HG03025 (cell line): ENCODE measurements around the gene TPO.
"Not testable (repeated sequence)": the region's sequence is repeated elsewhere in the genome, so short reads cannot be mapped to it uniquely, and the experiment has no call there.

ENCODE experiments used
- ATAC-seq: cut with Tn5 transposase; IDR thresholded peaks from one replicate; pipeline ENCODE4 v1.9.1; 2021; ENCODE audit warnings: mild to moderate bottlenecking, moderate library complexity; ENCODE audit not compliant: unreplicated experiment, low FRiP score

Gene TPO

DNA sequence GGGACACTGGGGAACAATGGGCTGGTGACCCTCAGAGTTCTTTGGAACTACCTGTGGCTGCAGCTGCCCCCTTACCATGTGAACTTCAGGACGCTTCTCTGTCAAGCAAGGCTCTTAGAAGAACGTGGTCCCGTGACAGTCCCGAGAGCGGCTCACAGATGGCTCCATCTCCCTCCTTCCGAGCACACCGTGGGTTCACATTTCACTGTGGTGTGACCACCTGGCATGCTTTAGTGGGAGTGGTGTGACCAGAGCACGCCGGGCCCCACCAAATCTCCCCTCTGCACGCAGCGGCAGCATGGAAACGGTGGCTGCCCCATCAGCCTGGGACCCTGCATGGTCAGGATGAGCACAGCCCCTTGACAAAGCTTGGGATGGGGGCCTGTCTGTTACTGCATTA is 9.7 kb upstream of the TPO start:
- ATAC-seq: no peak

DNA sequence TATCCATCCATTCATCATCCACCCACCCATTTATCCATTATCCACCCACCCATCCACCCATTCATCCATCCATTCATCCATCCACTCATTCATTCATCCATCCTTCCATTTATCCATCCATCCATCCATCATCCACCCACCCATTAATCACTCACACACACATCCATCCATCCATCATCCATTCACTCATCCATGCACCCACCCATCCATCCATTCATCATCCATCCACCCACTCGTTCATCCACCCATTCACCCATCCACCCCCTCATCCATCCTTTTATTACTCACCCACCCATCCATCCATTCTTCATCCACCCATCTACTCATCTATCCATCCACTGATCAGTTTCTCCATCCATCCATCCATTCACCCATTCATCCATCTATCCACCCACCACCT is 8.1 kb upstream of the TPO start:
- ATAC-seq: no peak

DNA sequence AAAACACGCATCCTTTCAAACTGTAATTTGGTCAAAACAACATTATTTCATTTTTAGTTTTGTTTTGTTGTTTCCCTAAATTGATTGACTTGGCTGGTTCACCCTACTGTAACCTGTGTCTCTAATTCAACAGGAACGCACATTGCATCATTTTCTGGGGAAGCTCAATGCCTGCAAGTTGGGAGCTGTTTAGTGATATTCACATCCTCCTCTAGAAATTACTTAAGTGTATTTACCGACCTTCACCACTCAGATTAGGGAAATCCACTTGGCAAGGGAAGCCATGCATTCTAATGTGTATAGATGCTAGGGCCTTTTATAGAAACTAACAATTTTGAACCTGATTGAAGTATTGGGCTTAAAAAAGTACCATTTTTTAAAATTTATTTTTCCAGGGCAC is 7.3 kb upstream of the TPO start:
- ATAC-seq: no peak

DNA sequence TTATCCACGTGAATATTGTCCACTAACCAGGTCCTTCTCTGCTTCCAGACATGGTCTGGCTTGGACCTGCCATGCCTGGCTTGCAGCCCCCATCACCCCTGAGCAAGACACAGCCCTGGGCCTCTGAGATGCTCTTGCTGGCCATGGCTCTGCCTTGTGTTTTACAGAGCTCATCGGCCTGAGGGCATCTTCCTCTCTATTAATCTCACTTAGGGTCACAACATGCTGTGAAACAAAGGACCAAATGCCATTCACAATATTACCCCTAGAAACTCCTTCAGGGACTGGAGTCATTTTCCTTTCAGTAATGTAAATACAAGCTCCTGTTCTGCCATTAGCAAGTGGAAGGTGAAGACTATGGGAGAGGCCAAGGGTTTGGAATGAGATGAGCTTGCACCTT is 6.8 kb upstream of the TPO start:
- ATAC-seq: no peak

DNA sequence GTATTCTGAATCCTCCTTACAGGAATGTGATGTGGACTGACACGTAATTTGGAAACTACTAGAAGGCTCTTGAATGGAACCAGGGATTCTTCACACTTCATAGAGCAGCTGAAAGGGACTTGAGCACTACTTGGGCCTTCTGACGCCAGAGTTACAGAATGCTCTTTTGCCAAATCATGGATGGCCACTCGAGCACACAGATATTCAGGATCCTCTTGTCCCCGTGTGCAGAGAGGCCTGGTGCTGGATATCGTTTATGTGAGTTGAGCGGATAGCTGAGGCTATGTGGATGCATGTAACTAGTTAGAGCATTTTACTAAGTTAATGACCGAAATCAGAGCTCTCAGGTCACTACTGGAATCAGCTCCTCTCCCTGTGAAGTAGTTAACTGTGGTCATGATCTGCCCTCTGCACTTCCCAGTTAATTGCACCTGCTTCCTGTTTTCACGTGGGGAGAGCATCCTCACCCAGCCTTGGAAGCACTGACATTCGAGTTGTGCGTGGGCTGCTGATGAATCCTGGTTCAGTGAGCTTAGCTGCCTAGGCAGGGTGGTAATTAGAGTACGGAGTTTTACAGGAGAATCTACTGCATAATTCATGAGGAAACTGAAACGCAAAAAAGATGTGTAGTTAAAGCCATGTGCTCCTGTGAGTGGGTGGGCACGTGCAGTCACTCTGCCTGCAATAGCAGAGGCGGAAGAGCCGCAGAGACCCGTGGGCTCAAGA is 5.2 kb upstream of the TPO start:
- no peak for ATAC-seq

DNA sequence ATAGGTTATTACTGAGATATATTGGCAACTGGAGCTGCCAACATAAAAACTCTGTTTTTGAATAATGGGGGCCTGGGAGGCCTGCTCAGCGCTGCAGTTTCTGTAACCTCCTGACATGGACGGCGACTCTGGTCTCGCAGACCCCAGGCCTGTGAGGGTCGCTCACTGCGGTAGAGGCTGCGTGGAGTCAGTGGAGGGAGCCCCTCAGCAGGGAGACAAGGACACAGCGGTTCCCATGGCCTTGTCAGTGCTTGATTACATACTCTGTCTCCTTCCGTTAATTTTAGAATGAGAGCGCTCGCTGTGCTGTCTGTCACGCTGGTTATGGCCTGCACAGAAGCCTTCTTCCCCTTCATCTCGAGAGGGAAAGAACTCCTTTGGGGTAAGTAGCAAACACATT is 858 bp downstream of the TPO start:
- ATAC-seq: no peak

DNA sequence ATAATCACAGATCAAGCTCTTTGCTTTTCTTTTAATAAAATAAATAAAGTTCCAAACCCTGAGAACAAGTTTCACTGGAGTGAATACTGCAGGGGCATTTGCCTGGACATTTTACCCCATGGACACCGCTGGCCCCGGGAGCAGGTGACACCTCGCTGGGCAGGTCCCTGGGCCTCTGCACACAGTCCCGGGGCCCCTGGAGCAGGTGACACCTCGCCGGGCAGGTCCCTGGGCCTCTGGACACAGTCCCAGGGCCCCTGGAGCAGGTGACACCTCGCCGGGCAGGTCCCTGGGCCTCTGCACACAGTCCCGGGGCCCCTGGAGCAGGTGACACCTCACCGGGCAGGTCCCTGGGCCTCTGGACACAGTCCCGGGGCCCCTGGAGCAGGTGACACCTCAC is 1.6 kb downstream of the TPO start:
- ATAC-seq: not testable (repeated sequence)

DNA sequence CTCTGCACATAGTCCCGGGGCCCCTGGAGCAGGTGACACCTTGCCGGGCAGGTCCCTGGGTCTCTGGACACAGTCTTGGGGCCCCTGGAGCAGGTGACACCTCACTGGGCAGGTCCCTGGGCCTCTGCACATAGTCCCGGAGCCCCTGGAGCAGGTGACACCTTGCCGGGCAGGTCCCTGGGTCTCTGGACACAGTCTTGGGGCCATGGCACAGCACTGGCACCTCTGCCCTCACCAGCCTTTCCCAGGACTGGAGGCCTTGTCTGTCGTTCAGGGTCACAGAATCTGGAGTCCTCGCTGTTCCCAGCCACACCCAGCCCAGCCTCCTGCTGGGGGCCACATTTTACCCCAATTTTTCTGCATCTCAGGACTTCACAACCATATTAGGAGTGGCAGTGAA is 2.2 kb downstream of the TPO start:
- no peak for ATAC-seq

DNA sequence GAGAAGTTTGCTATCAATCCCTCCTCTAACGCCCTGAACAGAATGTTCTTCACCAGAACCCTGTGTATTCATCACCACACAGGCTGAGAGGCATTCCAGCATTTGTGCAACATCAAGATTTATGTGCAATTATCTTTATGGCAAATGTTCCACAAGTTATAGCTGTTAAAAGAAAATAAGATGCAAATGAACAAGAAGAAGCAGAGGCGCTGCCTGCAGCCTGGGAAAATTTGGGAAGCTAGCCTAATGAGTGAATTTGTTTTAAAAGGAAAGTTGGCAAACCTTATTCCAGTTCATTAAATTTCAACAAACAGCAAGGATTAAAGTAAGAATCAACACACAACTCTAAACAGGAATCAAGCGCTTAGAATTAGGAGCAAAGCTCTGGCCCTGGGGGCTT is 5.3 kb downstream of the TPO start:
- no peak for ATAC-seq

DNA sequence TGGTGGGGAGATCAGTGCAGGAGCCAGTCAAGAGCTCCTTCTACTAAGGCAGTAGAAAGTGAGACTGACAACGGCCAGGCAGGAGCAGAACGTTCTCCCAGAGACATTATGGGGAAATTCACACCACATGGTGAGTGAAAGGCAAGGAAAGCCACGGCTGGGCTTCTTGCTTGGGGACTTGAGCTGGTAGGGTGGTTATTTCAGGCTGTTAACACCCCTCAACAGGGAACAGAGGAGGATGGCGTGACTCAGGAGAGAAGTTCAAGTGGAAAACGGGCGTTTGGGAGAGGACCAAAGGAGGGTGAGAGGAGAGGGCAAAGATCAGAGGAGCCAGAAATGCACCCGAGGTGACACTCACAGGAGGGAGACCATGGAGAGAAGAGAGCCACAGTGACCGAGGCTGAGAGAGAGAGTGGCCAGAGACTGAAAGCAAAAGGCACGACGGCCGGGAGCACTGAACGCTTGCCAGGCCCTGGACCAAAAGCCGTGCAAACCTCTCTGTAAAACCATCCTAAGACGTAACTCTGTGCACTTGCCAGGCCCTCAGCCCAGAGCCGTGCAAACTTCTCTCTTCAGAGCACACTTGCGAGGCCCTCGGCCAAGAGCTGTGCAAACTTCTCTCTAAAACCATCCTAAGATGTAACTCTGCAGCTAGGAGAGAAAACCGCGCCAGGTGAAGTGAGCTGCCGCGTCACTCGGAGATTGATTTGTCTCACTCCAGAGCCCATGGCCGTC is 7.7 kb downstream of the TPO start:
- no peak for ATAC-seq

DNA sequence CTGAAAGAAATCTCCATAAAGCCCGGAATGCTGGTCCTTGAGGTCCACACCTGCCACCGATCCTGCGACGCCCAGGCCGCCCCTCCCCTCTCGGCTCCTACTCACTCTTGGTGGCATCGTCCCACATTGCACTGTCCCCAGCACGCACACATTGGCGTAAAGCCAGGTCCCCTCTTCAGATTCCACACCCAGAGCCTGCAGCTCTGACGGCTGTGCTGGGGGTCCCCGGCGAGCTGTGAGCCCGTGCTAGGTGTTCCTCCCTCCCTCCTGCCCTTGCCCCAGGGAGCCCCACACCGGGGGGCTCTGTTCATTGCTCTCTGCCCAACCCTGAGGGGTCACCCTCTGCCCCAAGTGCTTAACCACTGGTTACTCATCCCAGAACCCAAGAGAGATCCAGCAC is 8.5 kb downstream of the TPO start:
- ATAC-seq: no peak

DNA sequence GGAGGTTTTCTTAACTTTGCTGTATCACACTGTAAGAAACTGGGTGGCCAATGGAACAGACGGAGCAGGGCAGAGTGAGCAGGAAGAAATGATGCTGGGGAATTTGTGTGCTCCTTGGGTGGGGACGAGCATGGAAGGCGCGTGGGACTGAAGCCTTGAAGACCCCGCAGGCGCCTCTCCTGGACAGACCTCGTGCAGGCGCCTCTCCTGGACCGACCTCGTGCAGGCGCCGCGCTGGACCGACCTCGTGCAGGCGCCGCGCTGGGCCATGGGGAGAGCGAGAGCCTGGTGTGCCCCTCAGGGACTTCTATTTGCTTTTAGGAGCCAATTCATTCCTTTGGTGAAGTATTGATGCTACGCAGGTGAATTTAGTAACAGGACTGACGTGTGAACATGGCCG is 8.9 kb downstream of the TPO start:
- ATAC-seq: no peak

DNA sequence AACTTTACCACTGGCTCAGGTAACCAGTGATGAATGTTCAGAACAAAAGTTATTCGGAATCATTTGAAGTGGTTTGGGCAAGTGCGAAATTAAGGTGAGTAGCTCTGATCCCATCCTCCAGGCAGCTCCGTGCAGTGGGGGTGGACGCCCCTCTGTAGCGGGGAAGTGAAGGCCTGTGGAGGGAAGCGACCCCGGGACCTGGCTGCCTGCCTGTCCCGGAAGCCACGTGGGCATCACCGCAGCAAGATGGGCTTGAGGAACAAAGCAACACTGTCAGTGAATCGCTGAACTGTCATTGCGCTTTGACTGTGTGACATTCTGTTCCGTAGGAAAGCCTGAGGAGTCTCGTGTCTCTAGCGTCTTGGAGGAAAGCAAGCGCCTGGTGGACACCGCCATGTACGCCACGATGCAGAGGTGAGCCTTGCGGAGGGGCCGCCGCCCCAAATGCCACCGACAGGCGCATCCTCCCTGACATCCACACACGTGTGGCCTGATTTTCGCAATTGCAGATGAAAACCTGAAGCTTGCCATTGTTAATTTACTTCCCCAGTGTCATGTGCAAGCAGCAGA is 9.5 kb downstream of the TPO start:
- ATAC-seq: no peak

DNA sequence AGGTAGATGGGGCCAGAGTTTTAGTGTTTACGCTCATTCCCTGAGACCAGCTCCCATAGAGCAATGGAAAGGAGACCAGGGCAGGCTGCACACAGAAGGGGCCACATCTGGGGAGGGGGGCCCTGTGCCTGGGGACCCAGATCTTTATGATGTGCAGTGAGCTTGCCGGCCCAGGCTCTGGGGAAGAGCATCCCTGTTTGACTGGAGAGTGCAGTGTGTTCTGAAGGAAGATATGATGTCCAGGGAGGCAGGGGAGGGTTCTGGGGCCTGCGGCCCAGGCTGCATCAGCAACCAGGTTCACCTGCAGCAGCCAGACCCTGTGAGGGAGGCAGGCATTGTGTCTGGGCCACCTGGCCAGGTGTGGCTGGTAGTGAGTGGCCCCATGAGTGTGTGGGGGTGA is 13.8 kb downstream of the TPO start:
- no peak for ATAC-seq

DNA sequence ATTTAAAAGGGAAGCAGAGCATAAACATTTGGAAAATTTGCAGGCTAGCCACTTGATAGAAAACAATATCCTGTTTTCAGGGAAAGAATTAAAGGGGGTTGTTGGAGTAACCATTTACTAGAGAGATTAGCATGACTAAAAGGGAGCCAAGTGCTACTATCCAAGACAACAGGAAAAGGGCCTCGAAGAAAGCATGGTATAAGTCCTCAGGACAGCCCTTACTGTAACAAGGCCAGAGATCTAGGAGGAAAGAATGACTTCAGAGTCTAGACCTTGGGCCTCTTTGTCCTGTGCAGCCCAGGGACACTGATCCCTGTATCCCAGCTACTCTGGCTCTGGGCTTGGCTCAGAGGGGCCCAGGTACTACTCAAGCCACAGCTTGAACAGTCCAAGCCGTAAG is 16.6 kb downstream of the TPO start:
- no peak for ATAC-seq

DNA sequence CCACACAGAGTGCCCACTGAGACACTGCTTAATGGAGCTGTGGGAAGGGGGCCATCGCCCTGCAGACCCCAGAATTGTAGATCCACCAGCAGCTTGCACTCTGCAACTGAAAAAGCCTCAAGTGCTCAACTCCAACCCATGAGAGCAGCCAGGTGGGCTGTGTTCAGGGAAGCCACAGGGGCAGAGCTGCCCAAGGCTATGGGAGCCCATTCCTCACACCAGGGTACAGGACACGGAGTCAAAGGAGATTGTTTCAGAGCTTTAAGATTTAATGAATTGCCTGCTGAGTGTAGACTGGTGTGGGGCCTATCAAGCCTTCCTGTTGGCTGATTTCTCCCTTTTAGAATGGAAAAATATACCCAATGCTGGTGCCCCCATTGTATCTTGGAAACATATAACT is 17.2 kb downstream of the TPO start:
- no peak for ATAC-seq

DNA sequence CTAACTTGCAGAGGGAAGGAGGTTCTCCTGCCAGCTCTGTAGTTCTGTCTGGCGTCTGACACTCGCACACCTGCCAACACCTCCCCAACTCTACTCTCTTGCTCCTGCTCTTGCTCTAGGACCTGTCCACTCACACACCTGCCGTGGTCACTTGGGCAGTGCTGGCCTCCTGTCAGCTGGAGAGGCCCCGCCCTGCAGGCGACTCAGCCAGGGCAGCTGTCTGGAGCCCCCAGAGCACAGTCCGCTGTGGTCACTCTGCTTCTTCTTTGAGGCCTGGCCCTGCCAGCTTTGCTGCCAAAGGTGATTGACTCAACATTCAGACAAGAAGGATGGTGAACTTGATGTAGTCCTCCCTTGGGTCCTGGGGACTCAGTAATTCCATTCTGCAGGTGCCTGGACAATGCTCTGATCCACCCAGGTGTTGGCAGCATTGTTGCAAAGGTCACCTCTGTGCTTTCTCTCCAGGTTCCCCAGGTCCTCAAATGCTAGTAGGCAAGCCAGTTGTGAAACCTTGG is 18.7 kb downstream of the TPO start:
- ATAC-seq: no peak

DNA sequence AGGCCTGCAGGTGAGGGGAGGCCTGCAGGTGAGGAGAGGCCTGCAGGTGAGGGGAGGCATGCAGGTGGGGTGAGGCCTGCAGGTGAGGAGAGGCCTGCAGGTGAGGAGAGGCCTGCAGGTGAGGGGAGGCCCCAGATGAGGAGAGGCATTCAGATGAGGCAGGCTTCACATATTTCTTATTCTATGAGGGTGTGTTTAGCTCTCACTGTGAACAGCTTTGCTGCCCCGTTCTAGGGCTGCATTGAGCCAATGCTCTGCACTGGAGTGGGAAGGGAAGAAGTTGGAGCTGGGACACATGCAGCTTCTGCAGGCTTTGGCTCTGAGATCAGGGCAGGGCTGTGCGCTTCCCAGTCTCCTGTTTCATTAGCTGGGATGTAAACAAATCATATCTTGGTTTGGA is 19.5 kb downstream of the TPO start:
- ATAC-seq: no peak

DNA sequence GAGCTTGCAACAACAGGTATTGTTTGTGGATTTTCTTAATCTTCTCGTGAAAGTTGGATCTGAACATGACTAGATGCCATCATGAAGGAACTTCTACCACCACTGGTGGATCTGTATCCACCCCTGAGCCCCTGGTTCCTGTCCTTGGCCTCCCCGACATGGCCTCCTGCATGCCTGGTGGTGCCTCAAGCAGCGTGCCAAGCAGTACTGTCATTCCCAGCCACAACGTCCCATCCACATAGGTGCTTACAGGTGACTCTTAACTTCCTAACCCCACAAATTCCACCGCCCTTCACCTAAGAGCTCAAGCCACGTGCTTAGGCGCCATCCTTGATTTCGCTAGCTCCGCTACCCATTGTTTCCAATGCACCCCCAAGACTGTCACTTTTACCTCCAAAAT is 23.1 kb downstream of the TPO start:
- ATAC-seq: no peak

DNA sequence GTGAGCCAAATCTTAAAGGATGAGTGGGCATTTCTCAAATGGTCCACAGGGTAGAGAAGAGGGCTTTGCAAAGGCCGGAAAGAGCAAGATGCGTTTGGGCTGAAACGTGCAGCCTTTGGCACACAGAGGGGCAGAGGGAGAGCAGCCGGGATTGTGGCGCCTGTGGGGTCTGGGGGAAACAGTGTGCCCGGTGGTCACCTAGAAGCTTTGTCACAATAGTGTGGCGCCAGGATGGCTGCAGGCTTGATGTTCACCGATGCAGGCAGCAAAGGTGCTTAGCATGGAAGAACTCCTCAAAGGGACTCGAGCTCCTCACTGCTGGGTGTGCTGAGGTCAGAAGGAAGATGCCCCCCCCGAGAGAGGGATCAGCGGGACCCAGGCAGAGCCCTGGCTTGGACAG is 23.8 kb downstream of the TPO start:
- ATAC-seq: no peak

DNA sequence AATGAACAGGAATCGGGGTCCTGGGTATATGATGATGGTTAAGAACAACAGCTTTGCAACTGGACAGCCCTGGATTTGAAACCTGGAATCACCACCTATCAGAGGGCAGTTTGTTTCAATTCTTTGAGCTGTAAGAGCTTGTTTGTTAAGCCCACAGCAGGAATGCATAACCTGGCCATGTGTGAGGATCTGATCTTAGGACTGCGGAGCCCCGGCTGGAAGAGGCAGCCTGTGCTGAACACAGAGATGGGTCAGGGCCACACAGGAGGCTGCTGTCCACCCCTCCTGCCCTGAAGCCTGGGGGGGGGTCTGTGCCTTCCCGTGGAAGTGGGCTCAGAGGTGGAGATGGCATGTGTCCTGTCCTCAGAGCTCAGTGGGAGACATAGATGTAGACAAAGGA is 24.3 kb downstream of the TPO start:
- no peak for ATAC-seq

DNA sequence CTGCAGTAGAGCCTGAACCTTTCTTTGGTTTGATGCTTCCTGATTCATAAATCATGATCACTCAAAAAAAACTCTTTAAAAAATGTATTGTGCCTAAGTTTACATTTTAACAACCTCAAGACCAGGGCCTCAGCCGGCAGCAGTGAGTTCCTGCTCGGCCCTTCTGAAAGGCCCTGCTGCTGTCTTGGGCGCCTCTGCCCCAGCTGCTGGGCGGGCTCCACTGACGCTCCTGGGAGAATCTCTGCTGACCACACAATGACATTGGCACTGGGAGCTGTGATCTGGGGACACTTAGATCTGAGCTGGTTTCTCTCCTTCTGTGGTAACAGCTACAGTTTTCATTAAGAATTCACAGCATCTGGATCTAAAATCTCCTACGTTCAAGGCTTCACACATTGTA is 25.7 kb downstream of the TPO start:
- no peak for ATAC-seq
